Body of pancreas (tissue), 4 donors: ENCODE data around the gene SLC35G6.

Experiments
- POLR2A ChIP-seq, 3 donors: fragments of 450-650 bp; IDR thresholded peaks; one replicate each; pipeline ENCODE4 v1.6.1; 2016; ENCODE audit warnings: antibody characterized with exemption in 3 of 3, mild to moderate bottlenecking in 2 of 3
- TF ChIP-seq, protein P1 (sequence below), 7 experiments: fragments of 450-650 bp in 4 of 7; fragments of 200-600 bp in 3 of 7; sonication (generic) in 3 of 7; IDR thresholded peaks; one replicate each; pipeline ENCODE4 v1.5.1; 2016 to 2019; ENCODE audit warnings: antibody characterized with exemption in 7 of 7

DNA sequence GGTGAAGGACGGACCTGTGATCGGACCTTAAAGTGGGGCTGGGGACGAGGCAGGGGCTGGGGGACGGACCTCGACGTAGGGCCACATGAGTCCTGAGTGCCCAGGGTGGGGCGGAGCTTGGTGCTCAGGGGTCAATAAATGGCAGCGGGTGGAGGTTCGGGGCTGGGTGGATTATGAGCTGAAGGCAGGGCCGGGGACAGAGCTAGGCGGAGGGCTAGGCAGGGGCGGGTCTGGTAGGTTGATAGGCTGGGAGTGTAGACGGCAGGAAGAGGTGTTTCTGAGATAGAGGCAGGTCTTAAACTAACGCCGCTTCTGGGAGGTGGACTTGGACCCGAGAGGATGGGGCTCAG lies 35.7 kb upstream of the SLC35G6 start:
- TF ChIP-seq POLR2A (IDR thresholded peaks at IDR 0.05): no peak
- TF ChIP-seq, protein P1, sequence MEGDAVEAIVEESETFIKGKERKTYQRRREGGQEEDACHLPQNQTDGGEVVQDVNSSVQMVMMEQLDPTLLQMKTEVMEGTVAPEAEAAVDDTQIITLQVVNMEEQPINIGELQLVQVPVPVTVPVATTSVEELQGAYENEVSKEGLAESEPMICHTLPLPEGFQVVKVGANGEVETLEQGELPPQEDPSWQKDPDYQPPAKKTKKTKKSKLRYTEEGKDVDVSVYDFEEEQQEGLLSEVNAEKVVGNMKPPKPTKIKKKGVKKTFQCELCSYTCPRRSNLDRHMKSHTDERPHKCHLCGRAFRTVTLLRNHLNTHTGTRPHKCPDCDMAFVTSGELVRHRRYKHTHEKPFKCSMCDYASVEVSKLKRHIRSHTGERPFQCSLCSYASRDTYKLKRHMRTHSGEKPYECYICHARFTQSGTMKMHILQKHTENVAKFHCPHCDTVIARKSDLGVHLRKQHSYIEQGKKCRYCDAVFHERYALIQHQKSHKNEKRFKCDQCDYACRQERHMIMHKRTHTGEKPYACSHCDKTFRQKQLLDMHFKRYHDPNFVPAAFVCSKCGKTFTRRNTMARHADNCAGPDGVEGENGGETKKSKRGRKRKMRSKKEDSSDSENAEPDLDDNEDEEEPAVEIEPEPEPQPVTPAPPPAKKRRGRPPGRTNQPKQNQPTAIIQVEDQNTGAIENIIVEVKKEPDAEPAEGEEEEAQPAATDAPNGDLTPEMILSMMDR (IDR thresholded peaks at IDR 0.05): no peak
